GM19351 (cell line): Measurements from ENCODE around the gene ZSWIM8.
A peak's percentile ranks its signal among the peaks of the same experiment; 100 is the strongest.

Experiments
- ATAC-seq: cut with Tn5 transposase; IDR thresholded peaks from one replicate; pipeline ENCODE4 v1.9.1; 2021; ENCODE audit warnings: mild to moderate bottlenecking, moderate library complexity; ENCODE audit not compliant: unreplicated experiment

The ZSWIM8 gene

DNA sequence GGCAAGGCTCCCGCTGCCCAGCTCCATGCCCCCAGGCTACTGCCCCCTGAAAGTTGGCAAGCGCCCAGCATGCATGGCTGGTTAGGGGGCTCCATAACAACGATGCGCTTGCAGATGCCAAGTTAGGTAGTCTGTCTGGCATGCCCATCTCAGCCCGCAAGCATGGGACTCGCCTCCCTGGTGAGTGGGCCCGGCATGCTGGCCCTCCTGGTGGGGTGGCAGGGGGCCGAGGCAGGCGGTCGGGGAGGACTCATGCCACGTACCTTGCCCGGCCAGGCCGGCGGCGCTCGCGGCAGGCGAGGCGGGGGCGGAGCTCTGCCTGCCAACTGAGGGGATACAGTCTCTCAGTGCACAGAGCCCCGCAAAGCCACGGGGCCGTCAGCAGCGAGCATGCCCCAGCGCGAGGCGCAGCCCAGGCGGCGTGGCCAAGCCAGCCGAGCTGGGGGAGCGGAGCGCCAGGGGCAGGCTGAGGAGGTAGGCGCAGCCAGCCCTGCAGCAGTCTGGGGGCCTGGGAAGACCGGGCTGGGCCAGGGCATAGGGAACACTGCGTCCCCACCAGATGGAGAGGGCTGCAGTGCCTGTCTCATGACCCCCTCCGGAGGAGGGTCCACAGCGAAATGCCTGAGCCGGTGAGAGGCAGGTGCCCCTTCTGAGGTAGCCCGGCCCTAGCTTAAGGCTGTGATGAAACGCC is 54.0 kb downstream of the ZSWIM8 start:
- ATAC-seq = no peak

DNA sequence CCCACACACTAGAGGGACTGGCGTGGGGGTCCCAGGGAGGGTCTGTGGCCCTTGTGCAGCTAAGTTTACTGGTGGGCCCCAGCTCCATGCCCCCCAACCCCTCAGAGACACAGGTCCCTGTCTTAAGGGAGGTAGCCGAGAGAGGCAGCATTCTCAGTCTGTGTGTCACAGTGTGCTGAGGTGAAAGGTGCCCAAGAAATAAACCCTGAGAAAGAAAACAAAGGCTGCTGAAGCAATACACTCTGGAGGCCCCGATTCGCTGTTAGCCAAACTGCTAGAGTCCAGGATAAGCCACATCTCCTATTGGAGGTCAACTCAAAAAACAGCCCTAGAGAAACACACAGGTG is 54.6 kb downstream of the ZSWIM8 start:
- no peak for ATAC-seq

DNA sequence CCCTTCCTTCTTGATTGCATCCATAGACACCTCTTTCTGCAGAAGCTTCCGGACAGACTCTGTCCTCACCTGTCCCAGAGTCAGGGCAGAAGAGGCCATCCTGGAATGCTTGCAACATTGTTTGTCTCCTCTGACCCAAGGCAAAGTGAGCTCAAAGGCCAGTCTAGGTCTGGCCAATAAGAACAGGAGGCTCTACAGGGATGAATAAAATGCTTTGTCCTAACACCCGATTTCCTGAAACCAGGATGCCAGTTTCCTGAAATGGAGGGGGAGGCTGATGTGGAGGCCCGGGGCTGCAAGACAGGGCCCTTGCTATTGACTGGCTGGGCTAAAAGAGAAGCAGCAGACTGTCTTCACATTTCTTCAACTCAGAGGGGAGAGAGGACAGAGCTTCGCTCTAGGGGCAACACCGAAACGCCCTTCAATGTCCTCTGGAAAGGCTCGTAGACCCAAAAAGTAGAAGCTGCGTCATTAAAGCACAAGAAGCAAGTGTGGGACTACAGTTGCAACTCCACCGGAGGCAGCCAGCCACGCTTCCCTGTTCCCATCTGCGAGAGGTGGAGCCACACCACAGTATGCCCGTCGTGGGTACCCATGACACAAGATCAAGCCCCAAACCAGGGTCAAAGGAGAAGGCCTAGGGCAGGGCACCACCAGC is 55.1 kb downstream of the ZSWIM8 start:
- no peak for ATAC-seq

DNA sequence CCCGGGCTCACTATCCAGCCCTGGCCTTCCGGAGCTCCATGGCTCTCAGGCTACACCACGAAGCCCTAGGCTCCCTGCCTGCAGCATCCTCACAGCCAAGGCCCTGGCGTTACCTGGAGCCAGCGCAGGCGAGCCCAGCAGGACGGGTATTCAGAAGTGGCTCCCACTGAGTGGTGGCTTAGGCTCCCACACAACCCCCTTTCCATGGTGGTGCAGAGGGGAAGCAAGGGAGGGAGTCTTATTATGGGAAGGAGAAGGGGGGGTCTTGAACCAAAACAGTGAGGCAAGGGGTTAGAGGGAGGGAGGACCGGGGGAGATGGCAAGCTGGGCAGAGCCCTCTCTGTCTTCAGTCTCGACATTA is 55.6 kb downstream of the ZSWIM8 start:
- ATAC-seq = no peak

DNA sequence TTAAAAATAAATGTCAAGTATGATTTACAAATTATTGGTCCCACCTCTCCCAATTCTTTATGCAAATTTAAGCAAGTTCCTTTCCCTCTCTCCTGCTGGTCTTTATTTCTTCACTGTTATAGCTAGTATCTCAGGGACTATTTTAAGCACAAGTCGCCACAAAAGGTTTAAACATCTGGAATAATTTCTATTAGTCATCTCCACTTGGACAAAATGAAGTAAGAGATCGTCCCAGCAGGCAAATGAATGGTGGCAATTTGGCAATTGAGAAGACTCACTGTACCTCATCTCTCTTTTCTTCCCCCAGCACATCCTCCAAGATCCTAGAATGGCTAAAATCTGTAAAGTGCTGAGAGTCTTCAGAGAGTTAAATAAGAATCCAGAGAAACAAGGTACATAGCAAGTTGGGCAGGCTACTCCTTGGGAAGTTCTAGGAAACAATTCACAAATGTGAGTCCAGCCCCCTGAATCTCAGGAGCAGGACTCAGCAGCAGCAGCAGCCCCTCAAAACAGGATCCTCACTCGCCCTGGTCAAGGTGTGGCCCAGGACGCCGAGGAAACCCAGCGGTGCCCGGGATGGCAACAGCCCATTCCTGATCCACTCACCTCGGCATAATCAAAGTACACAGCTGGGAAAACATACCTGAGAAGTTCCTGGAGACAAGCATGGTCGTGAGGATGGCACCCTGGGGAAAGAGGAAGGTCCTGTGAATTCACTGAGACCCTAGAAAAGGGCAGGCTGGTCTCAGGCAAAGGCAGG is 56.3 kb downstream of the ZSWIM8 start:
- no peak for ATAC-seq

DNA sequence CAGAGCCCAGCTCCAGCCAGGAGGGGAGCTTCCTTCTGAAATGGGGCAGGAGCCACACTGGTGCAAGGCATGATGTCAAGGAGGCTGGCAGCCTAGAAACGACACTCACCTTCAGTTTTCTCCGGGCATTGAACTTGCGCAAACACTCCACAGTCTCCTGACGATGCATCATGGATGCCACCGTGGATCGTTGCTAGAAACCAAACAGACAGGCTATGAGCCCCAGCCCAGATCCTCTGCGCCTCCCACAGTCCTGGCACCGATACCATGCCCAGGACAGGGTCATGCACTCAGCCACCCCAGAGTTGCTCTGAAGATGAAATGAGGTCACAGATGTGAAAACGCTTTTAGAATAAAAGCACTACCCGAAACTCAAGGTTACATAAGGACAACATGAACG is 56.9 kb downstream of the ZSWIM8 start:
- no peak for ATAC-seq

DNA sequence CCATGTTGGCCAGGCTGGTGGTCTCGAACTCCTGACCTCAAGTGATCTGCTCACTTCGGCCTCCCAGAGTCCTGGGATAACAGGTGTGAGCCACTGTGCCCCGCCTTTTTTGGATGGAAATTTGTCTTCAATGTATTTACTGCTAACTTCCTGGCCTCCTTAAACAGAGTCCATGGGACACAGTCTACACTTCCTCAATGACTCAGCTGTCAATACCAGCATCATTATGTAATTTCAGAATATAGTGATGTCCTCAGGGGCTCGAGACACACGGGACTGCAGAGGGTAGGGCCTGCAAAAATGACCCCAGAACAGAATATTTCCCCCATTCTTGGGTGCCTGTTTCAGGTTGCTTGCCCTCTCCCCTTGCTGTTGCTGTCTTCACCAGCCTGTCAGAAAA is 57.9 kb downstream of the ZSWIM8 start:
- no peak for ATAC-seq

DNA sequence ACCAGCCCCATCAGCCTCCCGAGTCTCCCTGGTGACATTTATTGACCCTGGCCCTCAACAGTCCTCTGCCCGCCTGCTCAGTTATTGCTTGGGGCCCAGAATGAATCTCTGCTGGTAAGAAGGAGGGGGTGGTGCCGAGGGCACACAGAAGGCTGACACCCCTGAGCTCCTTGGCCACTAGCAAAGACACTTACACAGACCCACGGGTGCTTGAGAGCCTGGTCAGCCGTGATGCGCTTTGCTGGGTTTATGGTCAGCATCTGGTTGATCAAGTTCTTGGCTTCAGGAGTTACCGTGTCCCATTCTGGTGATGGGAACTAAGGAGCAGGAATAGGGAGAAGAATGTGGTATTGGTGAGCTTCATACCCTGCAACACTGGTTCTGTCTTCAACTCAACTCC is 61.6 kb downstream of the ZSWIM8 start:
- no peak for ATAC-seq

DNA sequence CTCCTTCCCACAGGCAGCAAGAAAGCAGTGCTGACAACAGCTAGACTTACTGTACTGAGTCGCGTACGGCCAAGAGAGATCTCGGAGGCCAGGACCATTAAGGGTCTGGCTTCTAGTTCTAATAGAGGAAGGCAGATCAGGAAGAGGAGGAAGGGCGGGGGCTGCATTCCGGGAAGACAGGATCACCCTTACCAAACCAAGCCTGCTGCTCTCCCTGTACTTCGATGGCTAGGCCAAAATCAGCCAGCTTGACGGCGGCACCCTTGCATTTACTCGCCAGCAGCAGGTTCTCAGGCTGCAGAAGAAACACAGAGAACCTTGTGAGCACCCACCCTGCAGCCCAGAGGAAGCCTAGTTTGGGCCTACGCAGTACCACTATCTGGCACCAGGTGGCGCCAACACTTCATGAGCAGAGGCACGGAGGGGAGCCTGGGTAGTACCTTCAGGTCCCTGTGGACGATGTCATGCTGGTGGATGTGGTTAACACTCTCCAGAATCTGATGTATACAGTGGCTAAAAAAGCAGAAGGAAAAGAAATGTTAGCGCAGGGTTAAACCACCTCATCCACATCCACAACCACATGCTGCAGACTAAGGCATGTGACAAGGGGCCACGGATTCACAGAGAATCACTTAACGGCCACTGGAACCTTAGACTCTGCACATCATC is 63.5 kb downstream of the ZSWIM8 start:
- peak; percentile 99 for ATAC-seq

DNA sequence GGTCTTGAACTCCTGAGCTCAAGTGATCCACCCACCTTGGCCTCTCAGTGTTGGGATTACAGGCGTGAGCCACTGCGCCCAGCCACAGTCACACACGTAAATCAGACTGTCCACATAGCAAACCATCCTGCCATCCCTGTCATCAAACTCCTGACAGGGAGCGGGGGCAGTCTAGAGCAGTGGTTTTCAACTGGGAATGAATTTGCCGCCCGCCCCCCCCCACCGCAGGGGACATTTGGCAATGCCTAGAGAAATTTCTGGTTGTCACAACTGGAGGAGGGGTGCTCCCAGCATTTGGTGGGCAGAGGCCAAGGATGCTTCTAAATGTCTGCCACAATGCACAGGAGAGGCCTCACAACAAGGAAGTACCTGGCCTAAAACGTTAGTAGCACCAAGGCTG is 64.8 kb downstream of the ZSWIM8 start:
- no peak for ATAC-seq

DNA sequence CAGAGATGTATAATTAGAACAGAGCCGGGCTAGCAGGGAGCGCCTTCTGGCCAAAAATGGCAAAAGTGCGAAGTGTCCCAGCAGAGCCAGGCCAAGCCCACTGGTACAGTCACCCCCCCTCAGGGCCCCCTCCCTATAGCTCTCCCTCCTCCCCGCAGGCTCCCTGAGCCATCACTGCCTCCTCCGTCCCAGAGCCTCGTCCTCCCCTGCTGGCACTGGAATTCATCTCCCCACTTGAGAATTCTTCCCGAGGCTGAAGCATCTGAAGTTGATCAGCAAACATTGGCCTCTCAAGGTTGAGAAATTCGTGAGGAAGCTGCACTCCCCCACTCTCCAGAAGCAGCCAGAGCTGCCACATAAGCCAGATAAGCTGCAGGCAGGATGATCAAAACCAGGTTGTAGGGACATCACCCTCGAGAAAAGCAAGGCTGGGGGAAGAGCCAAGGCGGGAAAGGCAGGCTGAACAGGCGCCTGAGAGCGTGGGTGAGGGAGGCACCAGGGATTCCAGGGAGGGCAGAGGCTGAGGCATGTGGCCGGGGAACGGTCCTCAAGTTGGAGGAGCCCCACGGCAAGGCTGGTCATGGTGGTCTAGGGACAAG is 65.6 kb downstream of the ZSWIM8 start:
- no peak for ATAC-seq
